Fibroblast of lung (primary cell): ENCODE results near the gene GSK3A. TPM values are rescaled to one million over a fixed set of nuclear protein-coding genes. Genes with fewer than 3 reads are reported as not detected.
A peak's percentile ranks its signal among the peaks of the same experiment; 100 is the strongest.

ENCODE experiments used
- DNase-seq, 2 donors: peaks; one replicate each; pipeline versions ENCODE4 v3.0.0 to v3.0.0-alpha.2; 2010; ENCODE audit warnings: low read depth in 2 of 2
- H2AFZ ChIP-seq: 2 replicates; pipeline ENCODE4 v1.5.1; 2012; ENCODE audit warnings: low read length, control low read depth, inconsistent platforms
- H3K27ac ChIP-seq: 2 replicates; pipeline ENCODE4 v1.5.1; 2011; ENCODE audit warnings: low read length, control low read depth; ENCODE audit not compliant: insufficient read depth
- H3K27me3 ChIP-seq: 2 replicates; pipeline ENCODE4 v1.5.1; 2011; ENCODE audit warnings: mild to moderate bottlenecking, low read length; ENCODE audit not compliant: control insufficient read depth, insufficient read depth
- H3K36me3 ChIP-seq: 2 replicates; pipeline ENCODE4 v1.5.1; 2011; ENCODE audit warnings: low read length; ENCODE audit not compliant: control insufficient read depth, insufficient read depth
- H3K4me1 ChIP-seq: 2 replicates; pipeline ENCODE4 v1.5.1; 2011; ENCODE audit warnings: low read length; ENCODE audit not compliant: control insufficient read depth, insufficient read depth; ENCODE audit errors: extremely low read depth
- H3K4me2 ChIP-seq: 2 replicates; pipeline ENCODE4 v1.5.1; 2011; ENCODE audit warnings: low read length, control low read depth; ENCODE audit not compliant: insufficient read depth; ENCODE audit errors: extremely low read depth
- H3K4me3 ChIP-seq, 4 experiments: fragments of 200-600 bp in 1 of 4; sonication (generic) in 1 of 4; replicated peaks in 1 of 4; 2 replicates each; pipeline ENCODE4 v1.5.1; 2011 to 2016; ENCODE audit warnings: low read length in 4 of 4, low read depth in 3 of 4, mild to moderate bottlenecking in 3 of 4, control low read depth in 2 of 4, inconsistent platforms in 1 of 4, mixed read lengths in 1 of 4; ENCODE audit not compliant: insufficient read depth in 1 of 4; ENCODE audit errors: control extremely low read depth in 1 of 4
- H3K79me2 ChIP-seq: 2 replicates; pipeline ENCODE4 v1.5.1; 2012; ENCODE audit warnings: mild to moderate bottlenecking, low read length, inconsistent platforms; ENCODE audit not compliant: control insufficient read depth, insufficient read depth
- H3K9ac ChIP-seq: 2 replicates; pipeline ENCODE4 v1.5.1; 2011; ENCODE audit warnings: mild to moderate bottlenecking, low read length, control low read depth; ENCODE audit not compliant: insufficient read depth
- H3K9me3 ChIP-seq: 2 replicates; pipeline ENCODE4 v1.5.1; 2012; ENCODE audit warnings: low read depth, low read length; ENCODE audit not compliant: control insufficient read depth, insufficient read depth
- H4K20me1 ChIP-seq: 2 replicates; pipeline ENCODE4 v1.5.1; 2011; ENCODE audit warnings: low read length; ENCODE audit not compliant: control insufficient read depth, insufficient read depth; ENCODE audit errors: extremely low read depth
- CTCF ChIP-seq, 2 donors: IDR thresholded peaks in 1 of 2; conservative IDR thresholded peaks in 1 of 2; 1 replicate in 1 of 2; 2 replicates in 1 of 2; pipeline ENCODE4 v1.5.1; 2011 to 2012; ENCODE audit warnings: low read length in 2 of 2, control low read depth in 1 of 2, inconsistent platforms in 1 of 2, low read depth in 1 of 2, mild to moderate bottlenecking in 1 of 2
- EZH2 ChIP-seq: IDR thresholded peaks from 2 replicates; pipeline ENCODE4 v1.5.1; 2012; ENCODE audit warnings: low read length, control low read depth, mild to moderate bottlenecking; ENCODE audit errors: missing control alignments
- polyA minus RNA-seq: library from RNA; depleted of rRNA, polyadenylated mRNA; stranded (reverse); fragments of >200 nt; gene quantifications from 2 replicates; pipeline ENCODE4 v1.2.3, GENCODE V29; 2011; ENCODE audit warnings: low replicate concordance
- polyA plus RNA-seq, 2 donors: library from polyadenylated mRNA; depleted of rRNA in 1 of 2; stranded (reverse) in 1 of 2; unstranded in 1 of 2; fragments of >200 nt; gene quantifications; 2 replicates each; pipeline ENCODE4 v1.2.1, GENCODE V29; 2011 to 2012; ENCODE audit warnings: missing spikeins in 1 of 2
- total RNA-seq: library from RNA; depleted of rRNA; stranded (reverse); fragments of >200 nt; gene quantifications from 2 replicates; pipeline ENCODE4 v1.2.1, GENCODE V29; 2014

The GSK3A gene
- total RNA-seq = 8.7 and 11.6 TPM in 2 replicates
- polyA plus RNA-seq = 21.7 and 30.6 TPM in 2 replicates
- polyA plus RNA-seq (2012) = 32.3 and 41.3 TPM in 2 replicates
- polyA minus RNA-seq = 45.4 and 93.0 TPM in 2 replicates

GRCh38 chr19:42242512-42243409 lies at the start of gene GSK3A:
Gene GSK3A, minus strand, starts transcription at chr19:42242602. Its CDS starts 137 bp downstream, at chr19:42242465.
- H3K27ac ChIP-seq = peak within 1 kb of the TSS; percentile 68
- no peaks in the 10 kb centered on the region for H4K20me1 ChIP-seq
- peak within 1 kb of the TSS; percentile 96 for H3K4me2 ChIP-seq
- peaks cover 29% of the 10 kb centered on the region for H3K79me2 ChIP-seq
- H3K4me1 ChIP-seq = peaks cover 13% of the 10 kb centered on the region
- H3K27me3 ChIP-seq = no peaks in the 10 kb centered on the region
- peaks cover 3% of the 10 kb centered on the region for H3K36me3 ChIP-seq
- no peaks in the 10 kb centered on the region for H3K9me3 ChIP-seq
- peak; percentile 99 for DNase-seq
- H3K9ac ChIP-seq = peak within 1 kb of the TSS; percentile 83
- peak within 1 kb of the TSS; percentile 66 to 99 (median 88) for H3K4me3 ChIP-seq
- TF ChIP-seq CTCF (conservative IDR thresholded peaks at IDR 0.05 in 1 of 2, IDR thresholded peaks at IDR 0.05 in 1 of 2; ENCODE audit: low read depth in 1 of 2, low read length in 2 of 2) (no peak), EZH2 (no peak)
- H2AFZ ChIP-seq = peak within 1 kb of the TSS; percentile 72

GRCh38 chr19:42291435-42291810 lies 49.0 kb upstream of the GSK3A start:
- no peak for DNase-seq

More at GRCh38 chr19:42291435-42291810, 49.0 kb upstream of the GSK3A start:
- Histone ChIP-seq H2AFZ (no peak overlapping the region), H3K4me1 (no peaks in the 10 kb centered on the region), H3K27ac (no peak overlapping the region), H3K4me3 (no peak overlapping the region), H3K27me3 (no peaks in the 10 kb centered on the region), H3K9ac (no peak overlapping the region), H3K79me2 (peaks cover 4% of the 10 kb centered on the region), H3K9me3 (no peaks in the 10 kb centered on the region), H3K36me3 (peaks cover 58% of the 10 kb centered on the region), H4K20me1 (no peaks in the 10 kb centered on the region), H3K4me2 (no peak overlapping the region)
- TF ChIP-seq EZH2 (no peak), CTCF (conservative IDR thresholded peaks at IDR 0.05 in 1 of 2, IDR thresholded peaks at IDR 0.05 in 1 of 2; ENCODE audit: low read depth in 1 of 2, low read length in 2 of 2) (no peak)
